Sigmoid colon (tissue), 7 donors: Measurements from ENCODE around the gene DAB2IP. TPM values are rescaled to one million over a fixed set of nuclear protein-coding genes. Genes with fewer than 3 reads are reported as not detected.
A peak's percentile ranks its signal among the peaks of the same experiment; 100 is the strongest.

ENCODE experiments used
- DNase-seq: peaks from one replicate; pipeline ENCODE4 v3.0.0-alpha.2; 2019
- H3K27ac ChIP-seq, 4 donors: fragments of 200-600 bp; sonication (generic); one replicate each; pipeline ENCODE4 v1.5.1; 2016 to 2019; ENCODE audit warnings: mild to moderate bottlenecking in 1 of 4
- H3K27me3 ChIP-seq, 3 donors: fragments of 200-600 bp; sonication (generic); one replicate each; pipeline ENCODE4 v1.5.1; 2019; ENCODE audit warnings: mild to moderate bottlenecking in 1 of 3
- H3K36me3 ChIP-seq, 4 donors: fragments of 200-600 bp; sonication (generic); one replicate each; pipeline ENCODE4 v1.5.1; 2016 to 2019
- H3K4me1 ChIP-seq, 4 donors: fragments of 200-600 bp; sonication (generic); one replicate each; pipeline ENCODE4 v1.5.1; 2017 to 2019
- H3K4me3 ChIP-seq, 4 donors: fragments of 200-600 bp; sonication (generic); one replicate each; pipeline ENCODE4 v1.5.1; 2017 to 2019; ENCODE audit warnings: mild to moderate bottlenecking in 2 of 4, moderate library complexity in 1 of 4
- H3K9me3 ChIP-seq, 4 donors: fragments of 200-600 bp in 3 of 4; sonication (generic) in 3 of 4; one replicate each; pipeline versions ENCODE4 v1.5.1 to v1.6.1; 2013 to 2019
- EP300 ChIP-seq, 4 donors: sonication (generic); formaldehyde crosslinking; IDR thresholded peaks; one replicate each; pipeline ENCODE4 v1.6.1; 2017; ENCODE audit warnings: antibody characterized with exemption in 4 of 4
- POLR2A ChIP-seq, 2 donors: fragments of 450-650 bp; IDR thresholded peaks; one replicate each; pipeline ENCODE4 v1.6.1; 2016; ENCODE audit warnings: antibody characterized with exemption in 2 of 2, mild to moderate bottlenecking in 2 of 2, moderate library complexity in 2 of 2
- POLR2AphosphoS5 ChIP-seq, 4 donors: sonication (generic); formaldehyde crosslinking; IDR thresholded peaks; one replicate each; pipeline ENCODE4 v1.6.1; 2017; ENCODE audit warnings: antibody characterized with exemption in 4 of 4
- WGBS, 2 donors: extraction: QIAGEN DNeasy Blood & Tissue Kit; methylation state at CpG; one replicate each; pipeline ENCODE4 v1.1.7; 2013; 5-methylcytosine and 5-hydroxymethylcytosine counted together
- intact Hi-C: fragments of 100-400 bp; cut with DNase I; formaldehyde crosslinking; loops from one replicate; pipeline ENCODE4 v1.15.1; 2023
- polyA plus RNA-seq, 3 donors: library from polyadenylated mRNA; stranded (reverse); fragments of 200-250 nt; gene quantifications; one replicate each; pipeline ENCODE4 v1.2.3, GENCODE V29; 2013
- total RNA-seq, 4 donors: library from RNA; depleted of rRNA; stranded (reverse); fragments of >200 nt; gene quantifications; one replicate each; pipeline ENCODE4 v1.1.0, GENCODE V29; 2016
- TF ChIP-seq, protein P1 (sequence below), 4 experiments: fragments of 450-650 bp in 3 of 4; fragments of 200-600 bp in 1 of 4; IDR thresholded peaks; one replicate each; pipeline ENCODE4 v1.5.1; 2016 to 2019; ENCODE audit warnings: antibody characterized with exemption in 4 of 4, mild to moderate bottlenecking in 3 of 4, moderate library complexity in 2 of 4
- donor health status: healthy with polysubstance abuse.
- donor health status: Bipolar disorder and iron deficiency.
- donor health status: healthy.

The DAB2IP gene
- total and polyA plus RNA-seq, 7 donors, result 20.1 to 52.4 (median 34.7) TPM

- TF ChIP-seq POLR2AphosphoS5 (IDR thresholded peaks at IDR 0.05), result peak in 1 of 4 donors; percentile 87
- TF ChIP-seq, protein P1, sequence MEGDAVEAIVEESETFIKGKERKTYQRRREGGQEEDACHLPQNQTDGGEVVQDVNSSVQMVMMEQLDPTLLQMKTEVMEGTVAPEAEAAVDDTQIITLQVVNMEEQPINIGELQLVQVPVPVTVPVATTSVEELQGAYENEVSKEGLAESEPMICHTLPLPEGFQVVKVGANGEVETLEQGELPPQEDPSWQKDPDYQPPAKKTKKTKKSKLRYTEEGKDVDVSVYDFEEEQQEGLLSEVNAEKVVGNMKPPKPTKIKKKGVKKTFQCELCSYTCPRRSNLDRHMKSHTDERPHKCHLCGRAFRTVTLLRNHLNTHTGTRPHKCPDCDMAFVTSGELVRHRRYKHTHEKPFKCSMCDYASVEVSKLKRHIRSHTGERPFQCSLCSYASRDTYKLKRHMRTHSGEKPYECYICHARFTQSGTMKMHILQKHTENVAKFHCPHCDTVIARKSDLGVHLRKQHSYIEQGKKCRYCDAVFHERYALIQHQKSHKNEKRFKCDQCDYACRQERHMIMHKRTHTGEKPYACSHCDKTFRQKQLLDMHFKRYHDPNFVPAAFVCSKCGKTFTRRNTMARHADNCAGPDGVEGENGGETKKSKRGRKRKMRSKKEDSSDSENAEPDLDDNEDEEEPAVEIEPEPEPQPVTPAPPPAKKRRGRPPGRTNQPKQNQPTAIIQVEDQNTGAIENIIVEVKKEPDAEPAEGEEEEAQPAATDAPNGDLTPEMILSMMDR (IDR thresholded peaks at IDR 0.05), result no peak
- Histone ChIP-seq H3K27me3 (no peaks in the 10 kb centered on the region), H3K9me3 (no peaks in the 10 kb centered on the region), H3K4me1 (peaks cover 0 to 92% (median 68%) of the 10 kb centered on the region in 4 donors), H3K4me3 (peak overlapping the region in 3 of 4 donors; percentile 1 to 8 (median 6)), H3K27ac (peak overlapping the region; percentile 56 to 84 (median 74)), H3K36me3 (no peaks in the 10 kb centered on the region)
- peak; percentile 84 for DNase-seq
- intact Hi-C loops, result no loop called here
- WGBS, 2 donors, result 77 to 89% methylated on average over 10 of the region's 10 CpGs
Observed at GRCh38 chr9:121608168-121608853, 43.1 kb upstream of the DAB2IP start.

DNA sequence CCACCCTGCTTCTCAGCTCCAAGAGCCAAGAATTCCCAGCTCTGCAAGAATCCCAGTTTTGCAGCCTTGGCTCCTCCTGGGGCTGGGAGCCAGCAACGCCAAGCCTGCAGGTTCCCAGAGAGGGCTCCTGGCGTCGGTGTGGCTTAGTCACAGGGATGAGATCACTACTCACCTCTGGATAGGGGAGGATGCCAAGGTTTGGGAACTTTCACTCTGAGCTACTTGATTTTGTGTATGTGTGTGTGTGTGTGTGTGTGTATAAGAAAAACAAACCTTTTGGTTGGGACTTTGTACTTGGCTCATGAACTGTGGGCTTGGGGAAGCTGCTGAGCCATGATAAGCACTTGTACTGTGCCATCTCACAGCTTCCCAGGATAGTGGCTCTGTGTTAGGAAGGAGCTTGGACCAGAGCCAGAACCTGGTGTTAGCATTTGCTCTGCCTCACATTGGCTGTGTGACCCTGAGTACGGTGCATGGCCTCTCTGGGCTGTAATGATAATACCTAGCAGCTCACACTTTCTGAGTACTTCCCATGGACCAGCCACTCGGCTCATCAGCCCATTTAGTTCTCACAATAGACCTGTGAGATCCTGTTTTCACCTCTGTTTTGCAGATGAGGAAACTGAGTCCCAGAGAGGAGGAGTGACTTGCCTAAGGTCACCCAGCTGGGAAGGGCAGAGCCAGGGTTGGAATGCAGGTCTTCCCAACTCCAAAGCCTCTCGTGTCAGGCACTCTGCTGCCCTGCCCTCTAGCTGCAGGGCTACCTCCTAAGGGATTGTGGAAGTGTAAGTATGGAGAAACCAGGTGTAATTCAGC is 41.4 kb upstream of the DAB2IP start:
- peak; percentile 88 for DNase-seq
- H3K4me1 ChIP-seq, result peaks cover 0 to 81% (median 54%) of the 10 kb centered on the region in 4 donors
- intact Hi-C loops, result loop anchor here (5.0 kb wide), 1 partner anchor 58 kb away; no protein-coding TSS in a partner anchor
- no peaks in the 10 kb centered on the region for H3K36me3 ChIP-seq
- peak overlapping the region; percentile 66 to 84 (median 78) for H3K27ac ChIP-seq
- no peak overlapping the region for H3K4me3 ChIP-seq
- no peaks in the 10 kb centered on the region for H3K9me3 ChIP-seq
- TF ChIP-seq POLR2AphosphoS5 (IDR thresholded peaks at IDR 0.05) (peak in 2 of 4 donors; percentile 18 to 42), POLR2A (IDR thresholded peaks at IDR 0.05) (no peak)
- no peaks in the 10 kb centered on the region for H3K27me3 ChIP-seq
- 35 to 69% methylated on average over 6 of the region's 6 CpGs for WGBS, 2 donors

GRCh38 chr9:121610638-121610953 is 40.8 kb upstream of the DAB2IP start:
- no peak for TF ChIP-seq EP300 (IDR thresholded peaks at IDR 0.05)
- TF ChIP-seq, protein P1 (IDR thresholded peaks at IDR 0.05), result no peak
- no peak for TF ChIP-seq POLR2A (IDR thresholded peaks at IDR 0.05)
- TF ChIP-seq POLR2AphosphoS5 (IDR thresholded peaks at IDR 0.05), result no peak
- intact Hi-C loops, result loop anchor here (5.0 kb wide), 1 partner anchor 58 kb away; no protein-coding TSS in a partner anchor
- Histone ChIP-seq H3K4me1 (peaks cover 0 to 76% (median 54%) of the 10 kb centered on the region in 4 donors), H3K4me3 (no peak overlapping the region), H3K36me3 (no peaks in the 10 kb centered on the region), H3K9me3 (no peaks in the 10 kb centered on the region), H3K27me3 (no peaks in the 10 kb centered on the region), H3K27ac (peak overlapping the region; percentile 66 to 84 (median 78))
- DNase-seq, result no peak
- WGBS, 2 donors, result 91 to 92% methylated on average over 9 of the region's 9 CpGs

- 3 to 13% methylated on average over 9 of the region's 9 CpGs for WGBS, 2 donors
- no peaks in the 10 kb centered on the region for H3K36me3 ChIP-seq
- H3K4me3 ChIP-seq, result no peak overlapping the region
- H3K4me1 ChIP-seq, result peaks cover 0 to 58% (median 44%) of the 10 kb centered on the region in 4 donors
- TF ChIP-seq EP300 (IDR thresholded peaks at IDR 0.05), result no peak
- no peak for TF ChIP-seq POLR2A (IDR thresholded peaks at IDR 0.05)
- TF ChIP-seq, protein P1 (IDR thresholded peaks at IDR 0.05), result no peak
- TF ChIP-seq POLR2AphosphoS5 (IDR thresholded peaks at IDR 0.05), result no peak
- no peaks in the 10 kb centered on the region for H3K27me3 ChIP-seq
- H3K9me3 ChIP-seq, result no peaks in the 10 kb centered on the region
- peak; percentile 74 for DNase-seq
- peak overlapping the region; percentile 63 to 84 (median 74) for H3K27ac ChIP-seq
- intact Hi-C loops, result loop anchor here (5.0 kb wide), 1 partner anchor 60 kb away; no protein-coding TSS in a partner anchor
Observed at GRCh38 chr9:121612511-121612998, 38.9 kb upstream of the DAB2IP start.
